Measurements from ENCODE around the gene VEZT.

The VEZT gene

DNA sequence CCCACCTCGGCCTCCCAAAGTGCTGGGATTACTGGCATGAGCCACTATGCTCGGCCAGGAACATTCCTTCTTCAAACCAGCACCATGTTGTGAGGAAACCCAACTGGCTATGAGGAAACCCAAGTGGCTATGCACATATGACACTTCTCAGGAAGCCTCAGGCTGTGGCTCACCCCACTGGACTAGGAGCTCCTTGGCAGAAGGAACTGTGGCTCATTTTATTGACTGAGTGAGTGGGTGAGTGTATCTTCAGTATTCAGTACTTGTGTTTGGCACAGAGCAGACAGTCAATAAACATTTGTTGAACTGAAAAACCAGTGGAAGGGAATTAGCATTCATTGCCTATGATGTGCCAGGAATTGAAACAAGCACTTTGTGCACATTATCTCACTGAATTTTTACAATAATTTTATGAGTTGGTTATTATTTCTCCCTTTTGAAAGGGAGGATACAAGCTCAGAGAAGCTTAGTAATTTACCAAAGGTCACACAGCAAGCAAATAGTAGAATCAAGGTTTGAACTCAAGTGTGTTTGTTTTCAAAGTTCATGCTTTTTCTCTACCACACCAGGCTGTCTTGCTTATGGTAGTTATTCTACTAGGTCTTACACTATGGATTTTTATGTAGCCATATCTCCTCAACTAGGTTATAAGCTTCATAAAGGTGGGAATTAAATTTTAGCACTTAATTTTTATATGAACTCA lies 121.6 kb downstream of the VEZT start:
- Histone ChIP-seq H3F3A (ENCODE audit: low read depth) (no peaks in the 10 kb centered on the region), H2AFZ (ENCODE audit: low read length) (no peak overlapping the region), H3K36me3 (ENCODE audit: insufficient read depth, low read length) (no peaks in the 10 kb centered on the region), H3K79me2 (ENCODE audit: insufficient read depth, low read length) (no peaks in the 10 kb centered on the region), H3K9me3 (ENCODE audit: insufficient read depth, low read depth, low read length) (no peaks in the 10 kb centered on the region), H3K4me1 (ENCODE audit: insufficient read depth, low read length, poor library complexity, severe bottlenecking) (peaks cover 3% of the 10 kb centered on the region), H3K4me2 (ENCODE audit: low read depth, low read length, poor library complexity, severe bottlenecking) (no peak overlapping the region), H3K27me3 (ENCODE audit: insufficient read depth, low read length, poor library complexity, severe bottlenecking) (no peaks in the 10 kb centered on the region), H3K4me3 (ENCODE audit: low read length, poor library complexity, severe bottlenecking) (no peak overlapping the region), H3K9ac (ENCODE audit: low read depth, low read length, poor library complexity, severe bottlenecking) (no peak overlapping the region), H4K20me1 (ENCODE audit: insufficient read depth, low read length, poor library complexity, severe bottlenecking) (no peaks in the 10 kb centered on the region), H3K9me2 (replicated peaks; ENCODE audit: low read depth, low read length) (no peaks in the 10 kb centered on the region)
- no peak for TF ChIP-seq CTCF (conservative IDR thresholded peaks at IDR 0.05; ENCODE audit: low read length)
- TF ChIP-seq EZH2phosphoT487 (IDR thresholded peaks at IDR 0.05; ENCODE audit: borderline replicate concordance) = no peak

DNA sequence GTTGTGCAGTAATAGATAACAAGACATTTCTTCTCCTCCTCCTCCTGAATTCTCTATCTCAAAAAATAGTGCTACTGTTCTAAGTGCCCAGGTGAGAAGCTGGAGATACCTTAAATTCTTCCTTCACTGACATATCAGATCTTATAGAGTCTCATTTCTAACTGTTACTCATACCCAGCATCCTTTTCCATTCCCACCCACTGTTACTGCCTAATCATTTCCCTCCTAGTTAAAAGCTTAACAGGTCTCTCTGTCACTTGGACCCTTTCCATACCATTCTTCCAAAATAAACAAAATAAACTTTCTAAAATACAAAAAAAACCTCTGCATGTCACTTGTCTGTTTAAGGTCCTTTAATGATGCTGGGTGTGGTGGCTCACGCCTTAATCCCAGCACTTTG lies 124.4 kb downstream of the VEZT start:
- no peaks in the 10 kb centered on the region for H3K36me3 ChIP-seq (ENCODE audit: insufficient read depth, low read length)
- no peaks in the 10 kb centered on the region for H3K4me1 ChIP-seq (ENCODE audit: insufficient read depth, low read length, poor library complexity, severe bottlenecking)
- H4K20me1 ChIP-seq (ENCODE audit: insufficient read depth, low read length, poor library complexity, severe bottlenecking) = no peaks in the 10 kb centered on the region
- no peaks in the 10 kb centered on the region for H3K9me2 ChIP-seq (replicated peaks; ENCODE audit: low read depth, low read length)
- H3F3A ChIP-seq (ENCODE audit: low read depth) = no peaks in the 10 kb centered on the region
- TF ChIP-seq CTCF (conservative IDR thresholded peaks at IDR 0.05; ENCODE audit: low read length) = no peak
- TF ChIP-seq EZH2phosphoT487 (IDR thresholded peaks at IDR 0.05; ENCODE audit: borderline replicate concordance) = no peak
- no peaks in the 10 kb centered on the region for H3K79me2 ChIP-seq (ENCODE audit: insufficient read depth, low read length)
- H3K27me3 ChIP-seq (ENCODE audit: insufficient read depth, low read length, poor library complexity, severe bottlenecking) = no peaks in the 10 kb centered on the region
- H3K4me3 ChIP-seq (ENCODE audit: low read length, poor library complexity, severe bottlenecking) = no peak overlapping the region
- no peak overlapping the region for H3K4me2 ChIP-seq (ENCODE audit: low read depth, low read length, poor library complexity, severe bottlenecking)
- no peaks in the 10 kb centered on the region for H3K9me3 ChIP-seq (ENCODE audit: insufficient read depth, low read depth, low read length)
- H3K9ac ChIP-seq (ENCODE audit: low read depth, low read length, poor library complexity, severe bottlenecking) = no peak overlapping the region
- H2AFZ ChIP-seq (ENCODE audit: low read length) = no peak overlapping the region

DNA sequence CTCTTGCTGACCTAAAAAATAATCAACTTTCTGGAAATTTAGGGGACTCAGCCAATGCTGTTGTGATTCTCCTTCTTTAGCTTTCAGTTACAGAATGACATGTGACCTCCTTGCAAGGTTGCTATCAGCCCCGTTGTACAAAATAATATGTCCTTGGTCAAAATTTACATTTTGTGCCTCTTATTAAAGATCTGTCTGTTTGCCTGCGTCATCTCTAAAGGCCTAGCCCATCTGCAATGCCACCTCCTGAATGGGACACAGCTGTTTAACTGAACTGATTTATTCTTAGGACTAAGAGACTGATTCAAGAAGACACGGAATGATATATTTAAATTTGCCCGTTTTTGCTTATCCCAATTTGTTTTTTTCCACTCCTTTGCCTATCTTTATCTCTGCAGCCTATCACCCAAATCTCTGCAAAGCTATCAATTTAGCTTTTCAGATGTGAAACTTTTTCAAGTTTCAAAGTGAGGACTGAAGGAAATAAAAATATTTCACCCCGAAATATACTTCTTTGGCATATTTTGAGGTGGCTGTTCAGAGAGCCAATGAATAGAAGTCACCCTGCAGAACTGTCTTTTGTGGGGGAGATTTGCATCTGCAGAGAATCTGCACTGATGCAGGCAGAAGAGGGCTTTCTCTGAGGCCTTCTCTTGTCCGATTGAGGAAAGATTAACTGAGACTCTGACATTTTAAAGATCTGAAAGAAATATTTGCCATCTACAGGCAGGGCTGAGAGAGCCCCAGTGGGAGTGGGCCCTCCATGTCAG lies 126.0 kb downstream of the VEZT start:
- no peaks in the 10 kb centered on the region for H3K79me2 ChIP-seq (ENCODE audit: insufficient read depth, low read length)
- no peak overlapping the region for H3K9ac ChIP-seq (ENCODE audit: low read depth, low read length, poor library complexity, severe bottlenecking)

More for the DNA sequence above, 126.0 kb downstream of the VEZT start:
- Histone ChIP-seq H3K4me2 (ENCODE audit: low read depth, low read length, poor library complexity, severe bottlenecking) (no peak overlapping the region), H3K27me3 (ENCODE audit: insufficient read depth, low read length, poor library complexity, severe bottlenecking) (no peaks in the 10 kb centered on the region), H3K4me1 (ENCODE audit: insufficient read depth, low read length, poor library complexity, severe bottlenecking) (no peaks in the 10 kb centered on the region), H3K9me3 (ENCODE audit: insufficient read depth, low read depth, low read length) (no peaks in the 10 kb centered on the region), H3K4me3 (ENCODE audit: low read length, poor library complexity, severe bottlenecking) (no peak overlapping the region), H4K20me1 (ENCODE audit: insufficient read depth, low read length, poor library complexity, severe bottlenecking) (no peaks in the 10 kb centered on the region), H3F3A (ENCODE audit: low read depth) (no peaks in the 10 kb centered on the region), H3K36me3 (ENCODE audit: insufficient read depth, low read length) (no peaks in the 10 kb centered on the region), H2AFZ (ENCODE audit: low read length) (no peak overlapping the region), H3K9me2 (replicated peaks; ENCODE audit: low read depth, low read length) (no peaks in the 10 kb centered on the region)
- TF ChIP-seq CTCF (conservative IDR thresholded peaks at IDR 0.05; ENCODE audit: low read length) (no peak), EZH2phosphoT487 (IDR thresholded peaks at IDR 0.05; ENCODE audit: borderline replicate concordance) (no peak)
